Measurements from ENCODE around the gene VILL.
A peak's percentile ranks its signal among the peaks of the same experiment; 100 is the strongest.

Gene VILL

DNA sequence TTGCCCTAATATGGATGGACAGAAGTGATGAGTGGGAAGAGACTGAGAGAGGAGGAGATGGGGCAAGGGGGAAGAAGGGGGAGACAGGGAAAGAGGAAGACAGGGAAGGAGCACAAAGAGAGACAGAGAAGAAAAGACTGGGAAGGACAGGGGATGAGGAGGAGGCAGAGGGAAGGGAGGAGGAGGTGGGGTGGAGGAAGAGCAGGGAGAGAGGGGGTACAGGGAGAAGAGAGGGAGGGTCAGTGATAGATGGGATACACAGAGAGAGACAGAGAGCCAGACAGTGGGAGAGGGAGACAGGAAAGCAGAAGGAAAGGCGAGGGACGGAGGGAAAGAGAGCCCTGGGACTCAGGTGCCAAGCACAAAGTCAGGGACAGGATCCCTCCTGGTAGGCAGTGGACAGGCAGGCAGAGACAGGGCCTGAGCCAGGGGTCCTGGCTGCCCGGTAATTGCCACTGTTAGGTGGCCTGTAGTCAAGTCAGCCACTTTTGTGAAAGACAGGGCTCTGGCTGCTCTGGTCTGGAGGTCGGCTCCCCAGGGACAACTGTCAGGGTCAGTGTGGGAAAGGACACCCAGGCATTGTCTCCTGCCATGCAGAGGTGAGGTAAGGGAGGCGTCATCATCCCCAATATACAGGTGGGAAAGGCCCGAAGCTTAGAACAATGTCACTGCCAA lies 9.8 kb downstream of the VILL start:
- DNase-seq (ENCODE audit: low spot score): no peak
- no peak for FAIRE-seq

DNA sequence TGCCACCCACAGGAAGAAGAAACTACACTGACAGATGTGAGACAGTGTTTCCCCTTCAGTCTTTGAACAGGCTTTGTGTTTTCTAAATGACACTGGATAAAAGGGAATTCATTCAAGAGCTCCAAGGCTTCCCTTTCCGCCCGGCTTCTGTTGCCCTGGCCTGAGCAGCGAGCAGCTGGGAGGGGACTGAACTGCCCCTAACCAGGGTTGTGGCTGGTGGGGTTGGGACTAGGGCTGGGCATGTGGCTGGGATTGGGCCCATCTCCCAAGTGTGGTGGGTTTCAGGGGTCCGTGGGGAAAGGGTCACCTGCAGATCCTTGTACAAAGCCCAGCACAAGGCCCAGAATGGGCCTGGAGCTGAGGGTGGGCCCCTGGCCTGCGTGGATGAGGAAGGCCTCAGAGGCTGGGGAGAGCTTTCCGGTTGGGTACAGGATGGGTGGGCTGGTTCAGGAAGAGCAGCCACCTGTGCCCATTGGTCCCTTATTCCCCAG lies 10.4 kb downstream of the VILL start:
- DNase-seq (ENCODE audit: low spot score) (no peak), FAIRE-seq (no peak)

DNA sequence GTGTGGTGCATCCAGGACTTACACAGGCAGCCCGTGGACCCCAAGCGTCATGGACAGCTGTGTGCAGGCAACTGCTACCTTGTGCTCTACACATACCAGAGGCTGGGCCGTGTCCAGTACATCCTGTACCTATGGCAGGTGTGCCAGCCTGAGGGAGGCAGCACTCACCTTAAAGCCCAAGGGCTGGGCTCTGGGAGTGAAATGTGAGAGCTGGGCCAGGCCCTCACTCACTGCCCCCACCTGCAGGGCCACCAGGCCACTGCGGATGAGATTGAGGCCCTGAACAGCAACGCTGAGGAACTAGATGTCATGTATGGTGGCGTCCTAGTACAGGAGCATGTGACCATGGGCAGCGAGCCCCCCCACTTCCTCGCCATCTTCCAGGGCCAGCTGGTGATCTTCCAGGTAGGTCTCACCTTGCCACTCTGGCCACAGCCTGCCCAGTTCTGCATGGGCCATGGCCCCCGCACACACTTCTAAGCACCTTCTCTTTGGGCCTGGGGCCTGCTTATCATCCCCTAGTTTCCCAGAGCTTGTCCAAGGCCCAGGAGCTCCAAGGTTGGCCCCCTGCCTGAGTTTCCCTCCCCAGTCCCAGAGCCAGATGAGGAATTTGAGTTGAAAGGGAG lies 11.0 kb downstream of the VILL start:
- FAIRE-seq (no peak), DNase-seq (ENCODE audit: low spot score) (no peak)

- FAIRE-seq: no peak
- DNase-seq (ENCODE audit: low spot score): no peak
Observed at GRCh38 chr3:38002291-38002876, 11.8 kb downstream of the VILL start.

DNA sequence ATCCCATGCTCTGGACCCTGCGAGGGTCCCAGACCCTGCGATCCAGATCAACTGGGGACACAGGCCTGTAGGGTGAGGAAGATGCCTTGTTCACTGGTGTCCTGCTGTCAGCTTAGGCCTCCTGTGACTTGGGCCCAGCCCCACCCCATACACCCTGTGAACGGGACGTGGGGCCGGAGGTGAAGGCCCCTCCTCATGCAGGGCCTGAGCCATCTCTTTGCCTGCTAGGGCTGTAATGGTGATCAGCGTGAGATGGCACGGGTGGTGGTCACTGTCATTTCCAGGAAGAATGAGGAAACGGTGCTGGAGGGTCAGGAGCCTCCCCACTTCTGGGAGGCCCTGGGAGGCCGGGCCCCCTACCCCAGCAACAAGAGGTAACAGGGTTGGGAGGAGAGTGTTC lies 12.4 kb downstream of the VILL start:
- FAIRE-seq (no peak), DNase-seq (ENCODE audit: low spot score) (no peak)

DNA sequence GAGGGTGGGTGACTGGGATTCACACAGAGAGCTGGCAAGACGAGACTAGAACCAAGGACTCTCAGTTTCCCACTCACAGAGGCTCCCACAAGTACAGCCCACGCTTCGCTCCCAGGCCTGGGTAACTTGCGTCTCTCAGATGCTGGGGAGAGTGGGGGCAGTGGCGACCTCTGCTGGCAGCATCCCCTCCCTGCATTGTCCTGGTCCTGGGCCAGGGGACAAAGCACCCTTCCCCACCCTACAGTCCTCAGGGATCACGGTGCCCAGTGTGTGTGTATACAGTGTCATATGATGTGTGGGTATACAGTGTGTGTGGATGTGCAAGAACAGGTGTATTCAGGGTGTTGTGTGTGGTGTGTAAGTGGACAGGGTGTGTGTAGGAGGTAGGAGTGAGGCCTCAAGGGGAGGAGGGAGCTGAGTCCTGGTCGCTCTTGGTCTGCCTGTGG lies 12.8 kb downstream of the VILL start:
- peak; percentile 68 for DNase-seq (ENCODE audit: low spot score)
- peak; percentile 46 for FAIRE-seq

- FAIRE-seq (no peak), DNase-seq (ENCODE audit: low spot score) (no peak)
Observed at GRCh38 chr3:38003817-38004414, 13.3 kb downstream of the VILL start.

GRCh38 chr3:38004415-38005075 lies 14.0 kb downstream of the VILL start:
- DNase-seq (ENCODE audit: low spot score): peak; percentile 74
- peak; percentile 89 for FAIRE-seq

DNA sequence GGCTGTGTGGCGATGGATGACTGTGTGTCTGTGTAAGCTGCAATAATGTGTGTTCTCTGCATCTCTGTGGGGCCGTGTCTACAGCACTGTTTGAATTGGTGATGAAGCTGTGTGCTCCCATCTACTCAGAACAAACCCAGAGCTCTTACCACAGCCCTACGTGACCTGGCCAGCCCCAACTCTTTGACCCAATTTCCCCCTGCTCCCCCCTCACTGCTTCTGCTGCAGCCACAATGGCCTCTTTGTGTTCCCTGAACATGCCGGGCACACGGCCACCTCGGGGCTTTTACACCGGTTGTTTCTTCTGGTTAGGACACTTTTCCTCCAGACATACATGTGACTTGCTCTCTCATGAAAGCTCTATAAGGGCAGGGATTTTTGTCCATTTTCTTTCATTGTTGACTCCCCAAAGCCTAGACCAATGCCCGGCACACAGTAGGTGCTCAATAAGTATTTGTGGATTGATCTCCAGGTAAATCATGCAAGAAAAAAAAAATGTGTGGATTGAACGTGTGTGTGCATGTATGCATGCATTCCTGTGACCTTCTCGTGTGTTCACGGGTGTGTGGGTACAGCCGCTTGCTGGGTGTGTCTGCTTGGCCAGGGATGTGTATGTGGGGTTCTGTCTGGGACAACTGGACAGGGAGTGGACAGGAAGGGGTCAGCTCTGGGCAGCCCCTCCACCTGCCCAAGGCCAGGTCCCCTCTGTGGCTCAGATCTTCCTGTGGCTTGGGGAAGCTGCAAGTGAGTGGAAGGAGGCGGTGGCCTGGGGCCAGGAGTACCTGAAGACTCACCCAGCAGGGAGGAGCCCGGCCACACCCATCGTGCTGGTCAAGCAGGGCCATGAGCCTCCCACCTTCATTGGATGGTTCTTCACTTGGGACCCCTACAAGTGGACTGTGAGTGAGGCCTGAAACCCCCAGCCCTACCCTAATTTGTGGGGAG lies 14.8 kb downstream of the VILL start:
- FAIRE-seq: no peak
- DNase-seq (ENCODE audit: low spot score): peak; percentile 59

DNA sequence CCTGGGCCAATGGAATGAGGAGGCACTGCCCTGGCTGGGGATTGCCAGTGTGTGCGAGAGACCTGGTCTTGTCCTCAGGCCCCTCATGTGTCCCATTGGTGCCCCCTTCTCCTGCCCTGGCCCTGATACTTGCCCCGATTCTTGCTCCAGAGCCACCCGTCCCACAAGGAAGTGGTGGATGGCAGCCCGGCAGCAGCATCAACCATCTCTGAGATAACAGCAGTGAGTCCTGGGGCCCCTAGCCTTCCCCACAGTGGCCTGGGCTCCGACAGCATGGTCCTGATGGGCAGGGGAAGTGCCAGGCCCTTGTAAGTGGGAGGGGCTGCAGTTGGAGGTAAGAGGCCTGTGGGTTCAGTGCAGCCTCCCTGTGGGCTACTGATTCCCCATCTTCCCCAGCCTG lies 15.4 kb downstream of the VILL start:
- DNase-seq (ENCODE audit: low spot score) (no peak), FAIRE-seq (no peak)

GRCh38 chr3:38006445-38006995 lies 15.9 kb downstream of the VILL start:
- FAIRE-seq (no peak), DNase-seq (ENCODE audit: low spot score) (no peak)

DNA sequence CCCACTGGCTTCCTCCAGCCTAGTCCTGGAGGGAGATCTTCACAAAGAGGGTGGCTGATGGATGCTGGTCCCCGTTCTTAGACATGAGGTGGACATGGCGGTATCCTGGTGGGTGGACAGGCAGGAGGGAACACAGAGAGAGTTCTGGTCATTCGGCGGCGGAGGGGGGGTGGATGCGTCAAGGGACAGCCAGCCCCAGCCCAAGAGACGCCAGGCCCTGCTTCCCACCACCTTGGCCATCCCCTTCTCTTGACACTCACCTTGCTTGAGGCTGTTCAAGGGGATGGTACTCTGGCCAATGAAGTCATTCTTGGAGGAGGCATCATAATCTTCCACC lies 17.1 kb downstream of the VILL start:
- FAIRE-seq (no peak), DNase-seq (ENCODE audit: low spot score) (no peak)

DNA sequence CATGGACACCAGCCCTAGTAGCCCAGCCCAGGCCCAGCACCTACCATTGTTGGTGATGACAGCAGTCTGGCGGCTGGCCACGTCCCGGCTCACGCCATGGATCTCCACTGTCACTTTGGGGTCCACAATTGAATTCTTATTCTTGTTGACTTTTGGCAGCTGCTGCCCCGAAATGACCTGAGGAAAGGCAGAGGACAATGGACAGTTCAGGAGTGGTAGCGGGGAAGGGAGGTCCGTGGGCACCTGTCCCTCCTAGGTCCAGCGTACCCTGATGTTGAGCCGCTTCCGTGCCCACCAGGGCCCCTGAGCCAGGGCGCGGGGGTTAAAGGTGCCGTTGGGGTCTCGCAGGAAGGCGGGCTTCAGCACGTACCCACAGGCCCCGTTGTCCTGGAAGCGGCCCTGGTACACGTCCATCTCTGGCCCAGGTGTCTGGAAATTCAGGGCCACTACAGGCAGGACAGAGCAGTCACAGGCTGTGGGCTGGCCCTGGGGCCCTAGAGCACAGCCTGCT lies 17.7 kb downstream of the VILL start:
- DNase-seq (ENCODE audit: low spot score) (no peak), FAIRE-seq (no peak)

DNA sequence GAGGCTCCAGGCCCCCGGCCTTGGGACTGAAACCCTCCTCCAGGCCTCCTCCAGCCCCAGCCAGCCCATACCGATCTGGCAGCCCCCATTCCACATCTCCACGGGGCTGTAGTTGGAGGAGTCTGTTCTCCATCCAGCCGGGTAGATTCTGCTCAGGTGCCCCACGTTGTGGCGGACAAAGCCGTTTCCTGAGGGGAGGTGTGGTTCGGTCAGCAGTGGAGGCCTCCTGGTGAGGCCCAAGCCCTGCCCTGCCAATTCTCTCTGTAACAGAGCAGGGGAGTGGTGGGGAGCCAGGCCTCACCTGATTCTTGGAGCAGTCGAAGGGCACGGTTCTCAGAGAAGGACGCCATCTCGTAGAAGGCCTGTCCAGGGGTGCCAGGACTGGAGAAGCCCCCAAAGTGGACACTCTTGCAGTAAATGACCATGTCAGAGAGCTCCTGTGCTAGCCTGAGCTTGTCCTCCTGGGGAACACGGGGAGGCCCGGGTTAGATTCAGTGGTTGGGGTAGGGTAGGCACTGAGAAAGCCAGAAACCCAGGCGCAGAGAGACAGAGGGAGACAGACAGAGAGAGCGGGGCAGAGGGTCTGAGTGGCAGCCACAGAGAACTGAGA lies 18.5 kb downstream of the VILL start:
- FAIRE-seq (no peak), DNase-seq (ENCODE audit: low spot score) (no peak)

DNA sequence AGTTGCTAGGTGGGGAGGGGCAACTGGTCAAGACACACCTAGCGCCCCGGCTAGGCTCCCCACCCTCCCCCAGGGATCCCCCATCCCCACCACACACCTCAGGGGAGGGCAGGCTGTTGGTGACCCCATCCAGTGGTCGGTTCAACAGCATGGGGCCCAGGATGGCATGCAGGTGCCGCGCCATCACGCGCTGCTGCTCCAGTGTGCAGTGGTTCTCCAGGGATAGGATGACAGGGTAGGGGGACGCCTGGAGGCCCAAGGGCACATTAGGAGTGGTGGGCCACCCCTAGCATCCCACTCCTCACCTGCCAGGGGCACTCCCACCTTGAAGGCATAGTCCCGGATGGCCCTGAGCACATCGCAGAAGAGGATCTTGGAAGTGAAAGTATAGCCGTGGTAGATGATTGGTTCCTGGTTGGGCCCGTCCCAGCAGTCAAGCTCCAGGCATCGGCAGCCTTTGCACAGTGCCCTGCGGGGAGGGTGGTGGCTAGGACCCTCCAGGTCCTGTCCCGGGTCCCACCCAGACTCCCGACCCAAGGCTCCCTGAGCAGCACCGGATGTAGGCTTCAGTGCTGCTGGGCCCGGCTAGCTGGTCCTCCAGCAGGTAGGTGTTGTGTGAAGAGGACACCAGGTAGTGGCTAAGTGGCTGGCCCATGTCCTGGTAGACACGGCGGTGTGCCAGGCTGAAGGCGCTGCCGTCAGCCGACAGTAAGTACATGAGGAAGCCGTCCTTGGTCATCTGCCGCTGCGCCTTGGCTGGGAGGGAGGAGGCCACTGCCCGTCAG lies 19.4 kb downstream of the VILL start:
- FAIRE-seq: no peak
- DNase-seq (ENCODE audit: low spot score): no peak

- DNase-seq (ENCODE audit: low spot score): no peak
Observed at GRCh38 chr3:38011111-38011510, 20.5 kb downstream of the VILL start.

DNA sequence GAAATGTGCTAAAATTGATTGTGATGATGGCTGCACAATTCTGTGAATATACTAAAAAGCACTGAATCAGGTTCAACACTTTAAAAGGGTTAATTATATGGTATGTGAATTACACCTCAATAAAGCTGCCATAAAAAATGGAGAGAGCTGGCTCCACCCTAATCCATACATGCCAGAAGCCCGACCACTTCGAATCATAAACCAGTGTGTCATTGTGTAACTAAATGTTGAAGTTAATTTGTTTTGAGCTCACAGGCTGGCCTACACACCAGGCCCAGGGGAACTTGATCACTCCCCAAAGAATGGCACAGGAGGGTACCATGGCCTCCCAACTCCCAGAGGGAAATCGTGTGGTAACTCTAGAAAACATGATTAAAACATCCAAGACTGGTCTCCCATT lies 24.9 kb downstream of the VILL start:
- FAIRE-seq (no peak), DNase-seq (ENCODE audit: low spot score) (no peak)

More at GRCh38 chr3:38011111-38011510, 20.5 kb downstream of the VILL start:
- no peak for FAIRE-seq

DNA sequence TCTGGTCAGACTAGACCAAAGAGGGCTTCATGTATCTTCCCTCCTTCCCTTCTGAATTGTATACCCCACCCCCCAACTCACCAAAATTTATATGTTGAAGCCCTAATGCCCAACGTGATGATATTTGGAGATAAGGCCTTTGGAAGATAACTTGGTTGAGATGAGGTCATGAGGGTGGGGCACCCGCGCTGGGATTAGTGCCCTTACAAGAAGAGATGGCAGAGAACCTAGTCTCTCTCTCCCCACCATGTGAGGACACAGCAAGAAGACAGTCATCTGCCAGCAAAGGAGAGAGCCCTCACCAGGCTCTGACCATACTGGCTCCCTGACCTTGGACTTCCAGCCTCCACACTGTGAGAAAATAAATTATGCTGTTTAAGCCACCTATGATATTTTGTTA lies 25.4 kb downstream of the VILL start:
- DNase-seq (ENCODE audit: low spot score): no peak
- FAIRE-seq: no peak

DNA sequence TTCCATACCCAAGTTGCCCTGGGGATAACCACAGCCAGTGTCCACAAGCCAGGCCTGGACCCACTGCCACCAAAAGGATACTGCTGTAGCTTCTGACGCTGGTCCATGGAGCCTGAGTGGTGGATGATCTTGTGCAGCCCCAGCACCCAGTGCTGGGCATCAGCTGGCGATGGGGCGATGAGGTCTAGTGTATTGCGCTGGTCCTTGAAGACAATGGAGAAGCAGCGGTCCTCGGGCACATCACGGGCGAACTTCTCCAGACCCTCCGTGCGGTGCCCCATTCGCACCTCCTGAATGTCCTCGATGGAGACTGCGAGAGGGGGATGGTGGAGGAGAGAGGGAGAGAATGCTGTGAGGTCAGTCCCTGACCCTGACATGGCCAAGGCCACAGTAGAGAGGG lies 25.8 kb downstream of the VILL start:
- DNase-seq (ENCODE audit: low spot score): no peak
- no peak for FAIRE-seq
